T-helper 22 cell (primary cell): ENCODE results near the gene EIF5.
A peak's percentile ranks its signal among the peaks of the same experiment; 100 is the strongest.

Source experiments
- DNase-seq: peaks from one replicate; pipeline ENCODE4 v3.0.0-alpha.2; 2020; ENCODE audit warnings: low read depth

EIF5 gene

GRCh38 chr14:103310576-103311095 is 23.4 kb upstream of the EIF5 start:
- DNase-seq = no peak

- no peak for DNase-seq
These were observed 22.7 kb upstream of the EIF5 start for GRCh38 chr14:103311171-103311997.

- DNase-seq = no peak
These were observed 21.9 kb upstream of the EIF5 start for GRCh38 chr14:103312006-103312635.

- DNase-seq = no peak
These were observed 20.3 kb upstream of the EIF5 start for GRCh38 chr14:103313704-103314103.

- DNase-seq = no peak
These were observed 19.4 kb upstream of the EIF5 start for GRCh38 chr14:103314496-103315277.

- DNase-seq = no peak
These were observed 18.6 kb upstream of the EIF5 start for GRCh38 chr14:103315351-103315911.

GRCh38 chr14:103315941-103316340 is 18.1 kb upstream of the EIF5 start:
- DNase-seq = no peak

- no peak for DNase-seq
These were observed 17.3 kb upstream of the EIF5 start for GRCh38 chr14:103316721-103317121.

GRCh38 chr14:103317251-103317650 is 16.8 kb upstream of the EIF5 start:
- no peak for DNase-seq

GRCh38 chr14:103317976-103318580 is 16.0 kb upstream of the EIF5 start:
- DNase-seq = no peak

GRCh38 chr14:103318750-103319419 is 15.2 kb upstream of the EIF5 start:
- no peak for DNase-seq

- DNase-seq = no peak
These were observed 14.6 kb upstream of the EIF5 start for GRCh38 chr14:103319422-103319821.

GRCh38 chr14:103326078-103326477 is 8.0 kb upstream of the EIF5 start:
- DNase-seq = no peak

GRCh38 chr14:103328941-103329340 is 5.1 kb upstream of the EIF5 start:
- no peak for DNase-seq

GRCh38 chr14:103329401-103330347 is 4.4 kb upstream of the EIF5 start:
- DNase-seq = no peak

- no peak for DNase-seq
These were observed 3.5 kb upstream of the EIF5 start for GRCh38 chr14:103330536-103330935.

- DNase-seq = no peak
These were observed 1.7 kb upstream of the EIF5 start for GRCh38 chr14:103332143-103332919.

GRCh38 chr14:103334644-103335622 is 896 bp downstream of the EIF5 start:
- DNase-seq = peak; percentile 63
